H9 (cell line): Measurements from ENCODE around the gene GABRB2. TPM values are rescaled to one million over a fixed set of nuclear protein-coding genes. Genes with fewer than 3 reads are reported as not detected.

Experiments
- DNase-seq: peaks from one replicate; pipeline ENCODE4 v3.0.0-alpha.2; 2017
- H2AFZ ChIP-seq: one replicate; pipeline ENCODE4 v1.6.1; 2013; ENCODE audit warnings: mild to moderate bottlenecking, low read length, control low read depth, moderate library complexity
- H2AK5ac ChIP-seq: 2 replicates; pipeline ENCODE4 v1.6.1; 2013; ENCODE audit warnings: low read length, control low read depth, mixed read lengths; ENCODE audit not compliant: insufficient read length
- H2BK120ac ChIP-seq: one replicate; pipeline ENCODE4 v1.6.1; 2013; ENCODE audit warnings: low read depth, mild to moderate bottlenecking, low read length, control low read depth, inconsistent platforms; ENCODE audit not compliant: poor library complexity, severe bottlenecking
- H2BK12ac ChIP-seq: 2 replicates; pipeline ENCODE4 v1.6.1; 2013; ENCODE audit warnings: low read length, control low read depth, mixed read lengths, low read depth; ENCODE audit not compliant: insufficient read length
- H2BK15ac ChIP-seq: 2 replicates; pipeline ENCODE4 v1.6.1; 2013; ENCODE audit warnings: low read depth, low read length, control low read depth
- H2BK20ac ChIP-seq: one replicate; pipeline ENCODE4 v1.6.1; 2013; ENCODE audit warnings: low read depth, mild to moderate bottlenecking, low read length, control low read depth, inconsistent platforms; ENCODE audit not compliant: poor library complexity, severe bottlenecking
- H2BK5ac ChIP-seq: 2 replicates; pipeline ENCODE4 v1.6.1; 2013; ENCODE audit warnings: low read length, control low read depth, mixed read lengths; ENCODE audit not compliant: insufficient read length
- H3K14ac ChIP-seq: 2 replicates; pipeline ENCODE4 v1.6.1; 2013; ENCODE audit warnings: low read length, control low read depth; ENCODE audit not compliant: insufficient read depth
- H3K18ac ChIP-seq: 2 replicates; pipeline ENCODE4 v1.6.1; 2013; ENCODE audit warnings: low read depth, mild to moderate bottlenecking, mixed read lengths, low read length, control low read depth; ENCODE audit not compliant: insufficient read length
- H3K23ac ChIP-seq: 2 replicates; pipeline ENCODE4 v1.6.1; 2013; ENCODE audit warnings: low read length, control low read depth, mixed read lengths, low read depth; ENCODE audit not compliant: insufficient read length
- H3K23me2 ChIP-seq: 2 replicates; pipeline ENCODE4 v1.6.1; 2013; ENCODE audit warnings: low read depth, mild to moderate bottlenecking, mixed read lengths, low read length, control low read depth; ENCODE audit not compliant: insufficient read length, poor library complexity, severe bottlenecking
- H3K27ac ChIP-seq: 2 replicates; pipeline ENCODE4 v1.5.1; 2013; ENCODE audit warnings: low read length, control low read depth, mixed read lengths, low read depth; ENCODE audit not compliant: insufficient read length
- H3K27me3 ChIP-seq: 2 replicates; pipeline ENCODE4 v1.6.1; 2013; ENCODE audit warnings: low read length, control low read depth, inconsistent platforms; ENCODE audit not compliant: insufficient read depth
- H3K4ac ChIP-seq: 2 replicates; pipeline ENCODE4 v1.6.1; 2013; ENCODE audit warnings: low read depth, mild to moderate bottlenecking, control low read depth, inconsistent platforms, low read length, moderate library complexity
- H3K4me1 ChIP-seq: 2 replicates; pipeline ENCODE4 v1.6.1; 2013; ENCODE audit warnings: low read length, control low read depth, inconsistent platforms; ENCODE audit not compliant: insufficient read depth
- H3K4me2 ChIP-seq: 2 replicates; pipeline ENCODE4 v1.6.1; 2013; ENCODE audit warnings: low read length, control low read depth, mixed read lengths; ENCODE audit not compliant: insufficient read length, insufficient read depth
- H3K56ac ChIP-seq: 2 replicates; pipeline ENCODE4 v1.6.1; 2013; ENCODE audit warnings: low read depth, mild to moderate bottlenecking, mixed read lengths, low read length, control low read depth; ENCODE audit not compliant: insufficient read length
- H3K79me1 ChIP-seq: 2 replicates; pipeline ENCODE4 v1.6.1; 2013; ENCODE audit warnings: low read depth, mild to moderate bottlenecking, moderate library complexity, low read length, control low read depth, inconsistent platforms; ENCODE audit not compliant: insufficient read depth, poor library complexity, severe bottlenecking
- H3K79me2 ChIP-seq: 2 replicates; pipeline ENCODE4 v1.6.1; 2013; ENCODE audit warnings: low read length, control low read depth, inconsistent platforms; ENCODE audit not compliant: insufficient read depth
- H3K9ac ChIP-seq: 2 replicates; pipeline ENCODE4 v1.6.1; 2013; ENCODE audit warnings: low read length, control low read depth, mixed read lengths; ENCODE audit not compliant: insufficient read length; ENCODE audit errors: extremely low read depth
- H3K9me3 ChIP-seq: one replicate; pipeline ENCODE4 v1.6.1; 2013; ENCODE audit warnings: low read depth, low read length, inconsistent platforms; ENCODE audit not compliant: control insufficient read depth
- H3T11ph ChIP-seq: one replicate; pipeline ENCODE4 v1.6.1; 2013; ENCODE audit warnings: mild to moderate bottlenecking, low read length, control low read depth, inconsistent platforms
- H4K20me1 ChIP-seq: one replicate; pipeline ENCODE4 v1.6.1; 2013; ENCODE audit not compliant: control insufficient read depth, insufficient read length, insufficient read depth
- H4K5ac ChIP-seq: 2 replicates; pipeline ENCODE4 v1.6.1; 2013; ENCODE audit warnings: low read depth, mild to moderate bottlenecking, mixed read lengths, low read length, control low read depth; ENCODE audit not compliant: insufficient read length
- H4K8ac ChIP-seq: replicated peaks from 2 replicates; pipeline ENCODE4 v1.6.1; 2013; ENCODE audit warnings: low read length, control low read depth, mixed read lengths, low read depth; ENCODE audit not compliant: insufficient read length
- H4K91ac ChIP-seq: 2 replicates; pipeline ENCODE4 v1.6.1; 2013; ENCODE audit warnings: low read depth, mild to moderate bottlenecking, moderate library complexity, mixed read lengths, low read length, control low read depth; ENCODE audit not compliant: insufficient read length
- H3K27ac Mint-ChIP-seq, 3 experiments: 2 replicates in 2 of 3; 3 replicates in 1 of 3; pipeline ENCODE4 v1.8.0; 2020 to 2021; ENCODE audit warnings: mixed read lengths in 3 of 3, mild to moderate bottlenecking in 1 of 3, moderate library complexity in 1 of 3
- H3K27me3 Mint-ChIP-seq: 2 replicates; pipeline ENCODE4 v1.8.0; 2021; ENCODE audit warnings: low read depth, mild to moderate bottlenecking, moderate library complexity, mixed read lengths
- H3K36me3 Mint-ChIP-seq, 3 experiments: 2 replicates in 2 of 3; 3 replicates in 1 of 3; pipeline ENCODE4 v1.8.0; 2020 to 2021; ENCODE audit warnings: low read depth in 3 of 3, mixed read lengths in 3 of 3; ENCODE audit not compliant: insufficient read depth in 1 of 3
- H3K4me1 Mint-ChIP-seq, 2 experiments: 2 replicates each; pipeline ENCODE4 v1.8.0; 2020; ENCODE audit warnings: mixed read lengths in 2 of 2
- H3K4me3 Mint-ChIP-seq, 2 experiments: 2 replicates in 1 of 2; 3 replicates in 1 of 2; pipeline ENCODE4 v1.8.0; 2020 to 2021; ENCODE audit warnings: mild to moderate bottlenecking in 2 of 2, mixed read lengths in 2 of 2, moderate library complexity in 1 of 2
- H3K9me3 Mint-ChIP-seq, 2 experiments: 2 replicates in 1 of 2; 3 replicates in 1 of 2; pipeline ENCODE4 v1.8.0; 2020; ENCODE audit warnings: mild to moderate bottlenecking in 2 of 2, mixed read lengths in 2 of 2, moderate library complexity in 1 of 2
- WGBS: extraction: QIAGEN DNeasy Blood & Tissue Kit; methylation state at CpG from one replicate; pipeline ENCODE4 v1.1.7; 2013; ENCODE audit warnings: missing lambda C conversion rate, low lambda C conversion rate, mixed read lengths; ENCODE audit not compliant: insufficient read length; ENCODE audit errors: extremely low coverage; 5-methylcytosine and 5-hydroxymethylcytosine counted together
- total RNA-seq: library from RNA; stranded (reverse); gene quantifications from 2 replicates; pipeline ENCODE4 v1.2.1, GENCODE V29; 2021
- TF ChIP-seq, protein P1 (sequence below): fragments of 200-600 bp; sonication (generic); conservative IDR thresholded peaks from 3 replicates; pipeline ENCODE4 v1.8.0; 2021; ENCODE audit warnings: antibody characterized with exemption, mild to moderate bottlenecking

Gene GABRB2
- total RNA-seq, 1 experiment from 2014 or later, result 0.20 TPM

DNA sequence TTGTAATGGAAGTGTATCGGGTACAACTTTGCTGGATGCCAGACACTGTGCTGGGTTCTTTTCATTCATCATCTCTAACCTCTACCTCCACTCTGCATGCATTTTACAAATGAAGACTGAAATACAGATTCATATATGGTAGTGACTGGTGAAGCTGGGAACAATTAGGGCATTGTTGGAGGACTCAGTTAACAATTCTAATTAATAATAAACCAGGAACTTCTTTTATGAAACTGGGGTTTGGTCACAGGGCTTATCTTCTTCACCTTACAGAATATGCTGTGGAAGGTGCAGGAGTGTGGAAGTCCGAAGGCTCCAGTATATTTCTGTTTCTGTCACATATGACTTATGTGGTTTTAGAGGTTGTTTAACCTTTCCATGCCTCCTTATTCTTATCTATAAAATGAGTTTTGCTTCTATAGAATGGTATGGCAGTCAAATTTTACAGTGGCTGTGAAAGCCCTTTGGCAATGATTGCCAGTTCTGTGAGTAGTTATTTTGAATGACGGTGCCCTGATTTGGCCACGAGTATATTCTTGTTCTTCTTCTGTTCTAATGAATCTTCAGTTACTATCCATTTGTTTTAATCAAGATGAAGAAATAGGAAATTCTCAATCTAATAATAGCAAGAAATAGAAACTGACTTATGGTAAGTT lies 284.7 kb downstream of the GABRB2 start:
- H2BK12ac ChIP-seq, result no peak overlapping the region
- no peak overlapping the region for H3K14ac ChIP-seq
- no peaks in the 10 kb centered on the region for H3K4me1 ChIP-seq
- TF ChIP-seq, protein P1, sequence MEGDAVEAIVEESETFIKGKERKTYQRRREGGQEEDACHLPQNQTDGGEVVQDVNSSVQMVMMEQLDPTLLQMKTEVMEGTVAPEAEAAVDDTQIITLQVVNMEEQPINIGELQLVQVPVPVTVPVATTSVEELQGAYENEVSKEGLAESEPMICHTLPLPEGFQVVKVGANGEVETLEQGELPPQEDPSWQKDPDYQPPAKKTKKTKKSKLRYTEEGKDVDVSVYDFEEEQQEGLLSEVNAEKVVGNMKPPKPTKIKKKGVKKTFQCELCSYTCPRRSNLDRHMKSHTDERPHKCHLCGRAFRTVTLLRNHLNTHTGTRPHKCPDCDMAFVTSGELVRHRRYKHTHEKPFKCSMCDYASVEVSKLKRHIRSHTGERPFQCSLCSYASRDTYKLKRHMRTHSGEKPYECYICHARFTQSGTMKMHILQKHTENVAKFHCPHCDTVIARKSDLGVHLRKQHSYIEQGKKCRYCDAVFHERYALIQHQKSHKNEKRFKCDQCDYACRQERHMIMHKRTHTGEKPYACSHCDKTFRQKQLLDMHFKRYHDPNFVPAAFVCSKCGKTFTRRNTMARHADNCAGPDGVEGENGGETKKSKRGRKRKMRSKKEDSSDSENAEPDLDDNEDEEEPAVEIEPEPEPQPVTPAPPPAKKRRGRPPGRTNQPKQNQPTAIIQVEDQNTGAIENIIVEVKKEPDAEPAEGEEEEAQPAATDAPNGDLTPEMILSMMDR, result no peak
- no peak overlapping the region for H3K4ac ChIP-seq
- no peak overlapping the region for H2BK20ac ChIP-seq
- WGBS, result no CpG with 5 or more reads among the region's 4 CpGs
- no peak overlapping the region for H3T11ph ChIP-seq
- H4K91ac ChIP-seq, result no peak overlapping the region
- H4K20me1 ChIP-seq, result no peaks in the 10 kb centered on the region
- no peak overlapping the region for H2BK15ac ChIP-seq
- H3K27ac ChIP-seq, result no peak overlapping the region
- H3K23ac ChIP-seq, result no peak overlapping the region
- Mint-ChIP-seq H3K27ac (no peak overlapping the region), H3K4me3 (no peak overlapping the region), H3K4me1 (peaks cover 13 to 16% of the 10 kb centered on the region in 2 experiments), H3K9me3 (no peaks in the 10 kb centered on the region; a peak in 1 of 5 replicates), H3K27me3 (no peaks in the 10 kb centered on the region), H3K36me3 (no peaks in the 10 kb centered on the region)
- no peak overlapping the region for H3K9ac ChIP-seq
- H3K27me3 ChIP-seq, result no peaks in the 10 kb centered on the region
- DNase-seq, result no peak
- no peaks in the 10 kb centered on the region for H3K23me2 ChIP-seq
- no peaks in the 10 kb centered on the region for H3K79me2 ChIP-seq
- no peak overlapping the region for H4K8ac ChIP-seq
- H3K79me1 ChIP-seq, result no peaks in the 10 kb centered on the region
- H3K4me2 ChIP-seq, result no peak overlapping the region
- H2AK5ac ChIP-seq, result no peak overlapping the region
- H2AFZ ChIP-seq, result no peak overlapping the region
- no peak overlapping the region for H3K18ac ChIP-seq
- H3K9me3 ChIP-seq, result no peaks in the 10 kb centered on the region
- no peak overlapping the region for H4K5ac ChIP-seq
- no peak overlapping the region for H3K56ac ChIP-seq
- H2BK120ac ChIP-seq, result no peak overlapping the region
- no peak overlapping the region for H2BK5ac ChIP-seq
